Astrocyte of the cerebellum (primary cell): Measurements from ENCODE around the gene ACVR1B.
A peak's percentile ranks its signal among the peaks of the same experiment; 100 is the strongest.

Source experiments
- DNase-seq: peaks from one replicate; pipeline ENCODE4 v3.0.0-alpha.2; 2011; ENCODE audit warnings: low read depth
- H3K4me3 ChIP-seq: 2 replicates; pipeline ENCODE4 v1.5.1; 2011; ENCODE audit warnings: mild to moderate bottlenecking, low read depth, low read length, moderate library complexity
- CTCF ChIP-seq: IDR thresholded peaks from 2 replicates; pipeline ENCODE4 v1.5.1; 2012; ENCODE audit warnings: low read length, low read depth, moderate library complexity, mild to moderate bottlenecking; ENCODE audit errors: missing control alignments
- in situ Hi-C: cut with HindIII; loops from 2 replicates; pipeline ENCODE4 v1.10.0; 2017; ENCODE audit warnings: low sequenced_read_pairs

Gene ACVR1B

GRCh38 chr12:52005218-52005902, 53.9 kb downstream of the ACVR1B start:
- DNase-seq = no peak
- in situ Hi-C loops = no loop called here
- no peak overlapping the region for H3K4me3 ChIP-seq
- no peak for TF ChIP-seq CTCF

- peak overlapping the region; percentile 65 for H3K4me3 ChIP-seq
- in situ Hi-C loops = no loop called here
- no peak for DNase-seq
- TF ChIP-seq CTCF = no peak
These were observed 54.6 kb downstream of the ACVR1B start for GRCh38 chr12:52005903-52006703.

GRCh38 chr12:52006726-52007157, 55.2 kb downstream of the ACVR1B start, which contains the start of gene TAMALIN:
TSS of gene TAMALIN (plus strand) at chr12:52006946. CDS start at chr12:52007020, 74 bp downstream.
- H3K4me3 ChIP-seq = peak within 1 kb of the TSS; percentile 65
- no peak for TF ChIP-seq CTCF
- in situ Hi-C loops = no loop called here
- no peak for DNase-seq

- peak overlapping the region; percentile 65 for H3K4me3 ChIP-seq
- in situ Hi-C loops = no loop called here
- DNase-seq = no peak
- TF ChIP-seq CTCF = no peak
These were observed 55.8 kb downstream of the ACVR1B start for GRCh38 chr12:52007158-52007921.

GRCh38 chr12:52007982-52008510, 56.5 kb downstream of the ACVR1B start:
- no peak for DNase-seq
- H3K4me3 ChIP-seq = peak overlapping the region; percentile 65
- in situ Hi-C loops = no loop called here
- TF ChIP-seq CTCF = no peak
